Midbrain (tissue), 1 donor: ENCODE results near the gene HOMER2.

Source experiments
- DNase-seq: peaks from one replicate; lab custom pipeline; 2025; lab: John Stamatoyannopoulos, UW

HOMER2 gene

DNA sequence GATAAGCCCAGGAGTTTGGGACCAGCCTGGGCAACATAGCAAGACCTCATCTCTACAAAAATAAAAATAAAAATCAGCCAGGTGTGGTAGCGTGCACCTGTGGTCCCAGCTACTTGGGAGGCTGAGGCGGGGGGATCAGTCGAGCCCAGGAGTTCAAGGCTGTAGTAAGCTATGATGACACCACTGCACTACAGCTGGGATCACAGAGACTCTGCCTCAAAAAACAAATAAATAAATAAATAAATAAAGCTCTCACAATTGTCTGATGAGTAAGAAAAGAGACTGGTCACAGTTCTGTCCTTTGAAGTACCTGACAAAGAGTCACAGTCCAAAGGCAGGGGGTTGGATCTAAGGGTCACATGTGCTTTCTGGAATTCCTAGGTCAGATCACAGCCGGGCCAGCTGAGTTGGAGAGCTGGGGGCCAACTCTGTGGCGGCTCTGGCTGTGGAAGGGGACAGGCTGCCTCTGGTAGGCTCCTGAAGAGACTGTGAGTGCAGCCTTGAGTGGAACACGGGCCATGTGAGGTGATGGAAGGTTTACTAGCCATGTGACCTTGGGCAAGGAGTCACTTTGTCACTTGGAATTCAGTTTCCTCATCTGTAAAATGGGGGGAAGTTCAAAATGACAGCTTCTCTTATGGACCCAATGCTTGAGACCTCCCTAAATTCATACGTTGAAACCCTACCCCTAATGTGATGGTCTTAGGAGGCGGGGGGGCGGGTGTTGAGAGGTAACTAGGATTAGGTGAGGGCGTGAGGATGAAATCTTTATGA lies 95.9 kb downstream of the HOMER2 start:
- no peak for DNase-seq

DNA sequence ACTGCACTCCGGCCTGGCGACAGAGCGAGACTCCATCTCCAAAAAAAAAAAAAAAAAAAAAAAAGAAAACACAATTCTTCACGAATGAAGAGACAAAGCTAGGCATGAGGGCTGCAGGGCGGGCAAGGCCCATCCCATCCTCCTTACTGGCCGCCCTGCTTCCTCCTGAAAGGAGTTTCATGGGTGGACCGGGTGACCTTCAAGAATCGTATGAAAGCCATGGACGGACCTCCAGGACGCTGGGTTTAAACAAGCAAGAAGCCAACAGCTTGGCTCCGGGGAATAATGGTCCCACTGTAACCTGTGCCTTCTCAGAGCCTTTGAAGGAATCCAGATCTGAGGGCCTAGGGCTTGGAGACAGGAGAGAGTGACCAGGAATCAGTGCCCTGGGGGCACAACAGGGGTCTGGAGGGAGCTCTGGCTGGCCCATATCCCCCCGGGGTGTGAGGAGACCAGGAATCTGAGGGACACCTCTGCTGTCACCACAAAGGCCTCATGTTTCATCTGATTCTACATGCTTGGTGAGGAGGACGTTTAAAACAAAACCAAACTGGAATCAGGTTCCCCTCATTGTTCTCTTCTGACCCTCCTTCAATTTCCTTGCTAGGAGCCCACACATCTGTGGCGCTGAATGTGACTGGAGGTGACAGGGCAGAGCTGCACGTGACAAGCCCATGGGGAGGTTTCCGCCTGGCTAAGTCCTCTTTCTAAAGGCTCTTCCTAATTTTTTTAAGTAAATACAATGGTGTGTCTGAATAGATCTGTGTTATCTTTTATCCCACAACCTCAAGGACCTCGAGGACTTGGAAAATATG lies 97.0 kb downstream of the HOMER2 start:
- no peak for DNase-seq

DNA sequence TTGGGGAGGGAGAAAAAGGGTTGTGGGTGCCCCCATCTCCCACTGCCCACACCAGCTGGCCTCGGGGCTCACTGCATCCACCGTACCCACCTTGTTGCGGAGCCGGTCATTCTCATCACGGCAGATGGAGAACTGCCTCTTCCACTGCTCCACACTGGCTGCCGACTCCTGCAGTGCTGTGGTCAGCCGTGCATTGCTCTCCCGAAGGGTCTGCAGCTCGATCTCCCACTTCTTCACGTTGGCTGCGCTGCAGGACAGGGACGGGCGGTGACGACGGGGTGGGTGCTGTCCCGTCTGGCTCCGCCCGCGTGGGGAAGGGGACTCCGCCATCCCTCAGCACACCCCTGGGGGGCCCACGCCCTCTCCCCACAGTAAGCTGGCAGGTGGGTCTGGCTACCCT lies 98.0 kb downstream of the HOMER2 start:
- DNase-seq: no peak

DNA sequence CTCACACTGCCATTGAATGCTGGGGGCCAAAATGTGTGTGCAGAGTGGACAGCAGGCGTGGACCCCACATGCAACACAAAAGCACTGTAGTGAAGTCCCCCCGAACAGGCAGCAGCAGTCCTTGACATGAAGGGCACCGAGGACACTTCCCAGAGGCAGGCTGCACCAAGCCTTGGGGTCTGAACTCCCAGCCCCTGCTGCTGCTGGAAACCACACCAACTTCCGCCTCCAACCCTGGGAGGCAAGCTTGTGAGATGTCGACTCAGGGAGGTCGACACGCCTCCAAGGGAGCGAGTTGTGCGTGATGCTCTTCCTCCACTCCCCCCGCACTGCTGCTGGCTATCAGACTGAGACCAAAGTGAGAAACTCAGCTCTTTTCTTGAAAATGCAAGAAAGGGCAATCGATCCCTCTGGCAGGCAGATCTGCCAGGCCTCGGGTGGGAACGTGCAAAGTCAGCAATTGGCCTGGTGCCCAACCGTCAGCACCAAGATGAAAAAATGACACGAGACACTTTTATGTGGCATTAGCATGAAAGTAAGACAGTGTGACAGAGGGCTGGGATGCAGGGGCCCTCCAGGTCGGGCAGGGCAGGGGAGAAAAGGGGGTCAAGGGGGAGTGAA lies 99.5 kb downstream of the HOMER2 start:
- DNase-seq: no peak

DNA sequence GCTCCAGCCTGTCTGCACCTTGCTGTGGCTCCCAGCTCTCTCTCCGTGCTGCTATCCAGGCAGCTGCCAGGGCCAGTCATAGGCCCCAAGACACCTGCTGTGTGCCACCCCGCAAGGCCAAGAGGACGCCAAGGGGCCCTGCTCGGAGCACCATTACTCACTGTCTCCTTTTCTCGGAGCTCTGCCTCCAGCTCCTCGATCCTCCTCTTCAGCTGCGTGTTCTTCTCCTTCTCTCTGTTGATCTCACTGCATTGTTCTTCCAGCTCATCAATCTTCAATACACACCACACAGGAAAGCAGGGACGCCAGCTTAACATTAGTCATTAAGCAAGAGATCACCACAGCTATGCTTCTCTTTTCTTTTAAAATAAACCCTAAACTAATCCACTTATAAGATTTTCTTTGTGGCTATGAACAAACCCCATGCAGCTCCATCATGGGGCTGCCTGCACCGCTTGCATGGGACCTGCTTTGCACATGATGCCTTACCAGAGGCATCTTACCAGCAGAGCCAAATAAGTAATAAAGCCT lies 100.5 kb downstream of the HOMER2 start:
- no peak for DNase-seq

DNA sequence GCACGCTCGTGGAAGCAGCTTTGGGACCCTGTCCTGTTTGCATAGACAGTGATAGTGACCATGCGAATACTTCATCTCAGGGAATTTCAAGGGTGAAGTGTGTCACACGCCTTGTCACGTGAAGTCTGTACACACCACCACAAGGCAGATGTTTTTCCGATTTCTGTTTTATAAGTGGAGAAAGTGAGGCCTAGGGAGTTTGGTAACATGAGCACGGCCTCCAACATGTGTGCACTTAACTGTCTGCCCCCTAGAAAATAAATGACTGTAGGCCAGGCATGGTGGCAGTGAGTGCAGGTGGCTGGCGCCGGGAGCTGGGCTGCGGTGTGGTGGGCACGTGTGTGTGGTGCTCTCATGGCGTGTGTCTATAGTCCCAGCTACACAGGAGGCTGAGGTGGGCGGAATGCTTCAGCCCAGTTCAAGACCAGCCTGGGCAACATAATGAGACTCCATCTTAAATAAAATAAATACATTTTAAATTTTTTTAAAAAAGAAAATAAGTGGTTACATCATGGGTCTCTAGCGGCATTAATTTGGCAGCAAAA lies 101.1 kb downstream of the HOMER2 start:
- DNase-seq: no peak

DNA sequence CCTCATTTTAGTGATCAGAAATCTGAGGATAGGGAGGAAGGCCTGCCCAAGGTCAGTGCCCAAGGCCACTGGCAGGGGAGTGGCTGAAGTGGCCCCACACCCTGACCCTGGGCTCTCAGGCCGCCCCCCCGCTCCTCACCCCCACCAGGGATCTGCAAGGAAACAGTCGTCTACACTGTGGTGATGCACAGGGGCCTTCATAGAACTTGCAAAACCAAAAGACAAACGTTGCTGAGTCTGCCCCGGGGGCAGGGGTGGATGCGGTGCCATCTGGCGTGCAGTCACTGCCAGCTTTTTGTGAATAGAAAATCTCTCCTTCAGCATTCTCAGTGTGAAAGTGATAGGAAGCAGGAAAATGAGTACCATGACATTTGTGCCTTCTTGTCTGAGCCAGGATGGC lies 101.8 kb downstream of the HOMER2 start:
- no peak for DNase-seq

DNA sequence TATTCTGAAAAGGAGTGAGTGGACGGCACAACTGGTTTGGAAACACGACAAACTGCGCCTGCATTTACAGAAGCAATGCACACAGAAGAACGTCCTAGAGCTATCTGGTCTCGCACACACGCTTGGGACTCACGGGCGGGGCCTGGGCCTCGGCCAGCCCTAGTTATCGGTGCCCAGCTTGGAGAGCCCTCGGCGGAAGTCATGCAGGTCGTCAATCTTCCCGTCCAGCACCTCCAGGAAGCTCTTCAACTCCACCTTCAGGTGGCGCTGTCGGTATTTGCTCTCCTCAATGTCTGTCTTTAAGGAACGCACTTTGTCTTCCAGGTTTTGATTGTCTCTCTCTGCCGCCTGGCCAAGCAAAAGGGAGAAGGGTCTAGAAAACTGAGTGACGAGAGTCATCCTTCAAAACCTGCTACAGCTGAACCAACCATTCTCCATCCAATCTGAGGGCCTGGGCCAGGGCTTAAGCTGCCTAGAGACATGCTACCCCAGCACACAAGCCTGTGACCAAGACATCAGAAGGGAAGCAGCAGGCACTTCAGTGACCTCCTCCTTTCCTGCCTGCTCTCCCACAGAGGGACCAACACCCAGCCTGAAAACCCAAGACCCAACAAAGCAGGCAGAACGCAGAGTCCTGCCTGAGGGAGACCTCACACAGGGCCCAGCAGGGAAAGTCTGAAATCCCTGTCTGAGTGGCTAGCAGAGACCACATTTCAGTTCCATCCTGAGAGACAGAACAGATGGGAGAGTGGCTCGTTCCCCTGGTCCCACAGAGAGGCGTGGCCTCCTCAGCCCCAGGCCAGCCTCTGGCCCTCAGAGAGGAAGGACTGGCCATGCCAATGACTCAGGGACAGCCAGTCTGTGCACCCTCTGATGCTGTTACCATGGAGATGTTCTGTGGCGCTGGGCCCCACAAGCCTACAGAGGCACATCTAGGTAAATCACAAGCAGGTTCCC lies 102.7 kb downstream of the HOMER2 start:
- peak; percentile 59 for DNase-seq

DNA sequence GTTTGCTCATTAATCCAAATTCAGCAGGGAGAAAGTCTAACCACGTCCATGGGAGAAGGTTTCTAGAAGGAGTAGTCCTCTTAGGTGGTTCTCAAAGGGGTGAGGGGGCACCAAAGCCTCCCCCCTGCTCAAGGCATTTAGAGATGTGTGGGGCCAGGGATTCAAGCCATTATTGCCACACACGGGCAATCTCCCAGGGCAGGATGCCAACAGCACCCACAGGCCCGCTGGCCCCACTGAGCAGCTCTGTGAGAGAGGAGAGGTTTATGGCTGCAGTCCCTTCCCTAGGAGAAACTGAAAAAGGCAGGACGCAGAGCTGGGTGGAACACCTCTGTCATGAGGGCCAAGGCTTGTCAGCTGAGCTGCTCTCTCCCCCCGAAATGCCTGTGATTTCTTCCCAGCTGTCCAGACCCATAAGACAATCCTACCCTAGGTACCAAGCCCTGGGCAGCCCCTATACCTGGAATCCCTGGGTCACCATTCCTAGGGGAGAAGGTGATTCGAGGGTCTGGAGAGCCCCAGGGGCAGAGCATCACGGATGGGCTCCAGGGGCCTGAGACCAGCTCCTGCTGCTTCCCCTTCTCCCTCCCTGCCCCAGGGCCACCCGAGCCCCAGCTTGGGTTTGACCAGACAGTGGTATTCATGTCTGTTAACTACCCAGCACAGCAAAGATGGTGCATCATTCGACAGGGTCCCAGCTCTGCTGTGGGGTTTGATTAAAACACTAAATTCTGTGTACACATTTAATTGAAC lies 104.1 kb downstream of the HOMER2 start:
- DNase-seq: no peak

DNA sequence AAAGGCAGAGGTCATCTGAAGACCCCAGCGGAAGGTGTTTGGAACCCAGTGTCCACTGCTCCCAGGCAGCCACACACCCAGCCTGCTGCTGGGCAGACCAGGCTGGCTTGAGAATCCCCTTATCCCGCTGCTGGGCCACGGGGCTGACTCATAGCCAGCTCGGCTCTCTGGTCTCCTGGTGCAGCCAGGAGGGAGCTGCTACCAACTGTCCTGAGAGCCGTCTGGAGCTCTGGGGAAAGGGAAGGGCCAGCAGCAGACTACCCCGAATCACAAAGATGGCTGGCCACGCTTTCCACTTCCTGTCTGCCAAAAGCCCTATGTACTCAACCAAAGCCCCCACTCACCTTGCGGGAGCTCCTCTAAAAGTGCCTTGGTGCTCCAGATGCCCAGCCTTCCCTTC lies 104.8 kb downstream of the HOMER2 start:
- DNase-seq: no peak

DNA sequence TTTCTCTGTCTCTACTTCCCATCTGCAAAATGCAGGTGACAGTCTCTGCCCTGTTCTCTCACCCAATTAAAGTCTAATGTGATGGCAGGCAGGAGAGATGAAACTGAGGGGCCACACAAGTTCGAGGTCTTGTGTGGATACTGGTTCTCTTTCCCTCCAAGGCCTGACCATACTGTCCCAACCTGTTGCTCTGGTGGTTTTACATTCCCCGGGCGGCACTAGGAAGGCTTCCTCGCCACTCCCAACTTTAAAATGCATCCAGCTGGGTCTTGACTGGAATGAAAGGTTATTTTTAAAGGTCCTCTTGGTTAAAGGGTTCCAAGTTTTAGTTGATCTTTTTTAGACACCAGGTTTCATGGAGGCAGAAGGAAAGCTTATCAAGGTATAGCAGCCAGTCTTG lies 105.9 kb downstream of the HOMER2 start:
- no peak for DNase-seq

DNA sequence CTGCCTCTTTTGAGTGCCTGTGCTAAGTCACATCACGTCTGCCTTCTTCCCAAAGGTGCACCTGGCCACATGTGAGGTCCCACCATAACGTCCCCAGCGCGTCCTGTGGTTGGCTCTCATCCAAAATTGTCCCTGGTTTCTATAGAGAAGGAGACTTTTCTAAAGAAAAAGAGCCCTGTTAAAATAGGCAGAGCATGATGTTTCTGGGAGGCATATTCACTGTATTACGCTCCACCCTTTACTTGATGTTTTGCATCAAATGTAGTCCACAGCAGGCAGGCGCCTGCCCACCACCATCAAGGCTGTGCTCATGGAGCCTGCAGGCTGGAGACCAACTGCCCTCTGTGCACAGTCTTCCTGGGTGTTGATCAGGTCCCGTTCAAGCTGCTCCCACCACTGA lies 106.8 kb downstream of the HOMER2 start:
- no peak for DNase-seq

DNA sequence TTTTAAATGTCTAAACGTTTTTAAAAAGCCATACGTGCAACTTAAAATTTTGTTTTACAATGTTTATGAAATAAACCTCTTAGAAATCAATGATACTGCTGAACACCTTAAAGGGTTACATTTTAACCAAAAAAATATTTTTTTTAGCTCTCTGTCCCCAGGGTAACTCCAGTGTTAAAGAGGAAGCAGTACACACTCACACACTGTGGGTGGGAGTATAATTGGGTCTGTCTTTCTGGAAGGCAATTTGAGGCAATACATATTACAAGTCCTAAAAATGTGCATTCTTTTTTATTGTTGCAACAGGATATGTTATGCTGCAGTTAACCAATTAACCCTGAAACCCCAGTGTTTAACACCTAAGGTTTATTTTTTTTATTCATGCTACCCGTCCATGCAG lies 109.0 kb downstream of the HOMER2 start:
- DNase-seq: no peak

DNA sequence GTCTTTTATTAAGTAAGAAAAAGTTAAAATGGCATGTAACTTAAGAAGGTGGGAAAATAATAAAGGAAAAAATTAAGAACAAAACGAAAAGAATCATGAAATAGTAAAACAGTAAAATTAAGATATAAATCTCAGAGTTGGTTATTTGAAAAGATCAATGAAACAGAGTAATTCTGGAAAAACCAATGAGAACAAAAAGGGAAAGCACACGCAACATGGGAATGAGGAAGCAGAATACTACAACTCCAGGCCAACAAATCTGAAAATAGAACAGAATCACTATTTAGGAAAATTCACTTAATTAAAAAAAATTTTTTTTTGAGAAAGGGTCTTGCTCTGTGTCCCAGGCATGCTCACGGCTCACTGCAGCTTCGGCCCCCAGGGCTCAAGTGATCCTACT lies 112.4 kb downstream of the HOMER2 start:
- no peak for DNase-seq

DNA sequence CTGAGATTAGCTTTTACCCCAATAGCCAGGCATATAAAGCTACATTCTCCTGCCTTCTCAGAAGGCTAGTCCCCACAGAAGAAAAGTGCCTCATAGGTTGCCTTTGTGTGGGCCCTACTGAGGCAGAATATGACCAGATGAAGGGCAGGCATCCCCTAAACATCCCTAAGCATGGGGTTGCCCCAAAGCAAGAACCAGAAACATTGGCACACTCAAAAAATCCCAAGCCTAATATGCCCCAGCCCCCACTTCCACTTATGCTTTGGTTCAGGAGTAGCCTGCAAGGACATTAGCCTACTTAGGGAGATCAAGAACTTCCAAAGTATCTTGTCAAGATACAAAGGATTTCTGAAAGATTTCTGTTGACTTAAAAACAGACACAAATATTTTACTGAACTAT lies 113.4 kb downstream of the HOMER2 start:
- no peak for DNase-seq

DNA sequence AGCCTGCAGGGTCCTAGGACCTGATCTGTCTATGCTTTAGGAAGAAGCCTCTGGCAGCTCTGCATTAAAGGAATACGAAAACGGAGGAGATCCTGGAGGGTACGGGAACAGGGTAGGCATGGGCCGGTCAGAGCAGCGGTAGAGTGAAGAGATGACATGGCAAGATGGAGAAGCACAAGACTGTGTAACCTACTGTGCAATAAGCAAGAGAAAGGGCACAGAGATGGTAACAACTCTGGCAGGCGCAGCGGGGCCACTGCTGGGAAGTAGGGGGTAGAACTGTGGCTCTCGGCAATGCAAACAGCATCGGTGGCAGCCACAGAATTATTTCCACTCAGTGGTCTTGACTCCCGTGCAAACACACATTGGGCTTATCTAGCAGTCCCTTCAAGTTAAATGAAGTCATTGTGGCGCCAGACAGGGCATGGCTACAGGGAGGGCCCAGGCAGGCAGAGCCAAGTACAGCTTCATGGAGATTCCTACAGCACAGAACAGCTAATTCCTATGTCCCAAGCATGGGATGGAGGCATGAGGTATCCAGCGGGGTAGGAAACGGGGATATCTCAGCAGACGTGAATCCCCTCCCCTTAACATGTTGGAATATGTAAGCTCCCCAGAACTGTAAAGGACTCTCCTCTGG lies 114.3 kb downstream of the HOMER2 start:
- DNase-seq: no peak

DNA sequence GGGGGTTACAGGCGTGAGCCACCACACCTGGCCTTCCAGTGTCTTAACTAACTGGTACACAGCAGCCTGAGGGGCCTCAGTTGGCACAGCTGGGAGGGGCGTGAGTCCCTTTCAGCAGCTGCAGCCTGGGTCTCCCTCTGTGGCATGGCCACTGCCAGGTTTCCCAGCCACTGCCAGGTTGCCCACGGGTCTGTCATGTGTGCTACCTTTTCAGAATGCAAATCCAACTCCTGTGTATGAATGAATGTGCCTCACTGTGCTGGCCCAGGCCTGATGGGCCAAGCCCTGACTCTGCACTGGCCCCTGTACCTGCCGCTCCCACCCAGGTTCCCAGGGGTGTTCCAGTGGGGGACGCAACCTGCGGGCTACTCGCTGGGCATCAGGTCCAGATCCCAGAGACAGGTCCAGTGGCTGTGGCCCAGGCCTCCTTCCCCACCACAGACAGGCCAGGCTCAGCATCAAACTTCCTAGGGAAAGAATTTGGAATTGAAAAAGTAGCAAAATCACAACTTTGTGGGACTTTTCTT lies 117.1 kb downstream of the HOMER2 start:
- DNase-seq: no peak

DNA sequence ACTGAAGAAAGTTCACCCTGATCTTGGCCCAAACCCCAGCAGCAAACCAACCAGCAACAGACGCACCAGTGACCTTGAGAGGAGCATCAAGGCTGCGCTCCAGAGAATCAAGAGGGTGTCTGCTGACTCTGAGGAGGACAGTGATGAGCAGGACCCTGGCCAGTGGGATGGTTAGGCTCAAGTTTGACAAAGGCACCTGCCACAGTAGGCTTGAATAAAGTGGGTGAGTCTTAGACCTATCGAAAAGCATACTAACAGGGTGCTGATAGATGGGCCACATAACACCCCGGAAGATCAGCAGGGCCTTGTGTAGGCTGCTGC lies 119.2 kb downstream of the HOMER2 start:
- DNase-seq: no peak

DNA sequence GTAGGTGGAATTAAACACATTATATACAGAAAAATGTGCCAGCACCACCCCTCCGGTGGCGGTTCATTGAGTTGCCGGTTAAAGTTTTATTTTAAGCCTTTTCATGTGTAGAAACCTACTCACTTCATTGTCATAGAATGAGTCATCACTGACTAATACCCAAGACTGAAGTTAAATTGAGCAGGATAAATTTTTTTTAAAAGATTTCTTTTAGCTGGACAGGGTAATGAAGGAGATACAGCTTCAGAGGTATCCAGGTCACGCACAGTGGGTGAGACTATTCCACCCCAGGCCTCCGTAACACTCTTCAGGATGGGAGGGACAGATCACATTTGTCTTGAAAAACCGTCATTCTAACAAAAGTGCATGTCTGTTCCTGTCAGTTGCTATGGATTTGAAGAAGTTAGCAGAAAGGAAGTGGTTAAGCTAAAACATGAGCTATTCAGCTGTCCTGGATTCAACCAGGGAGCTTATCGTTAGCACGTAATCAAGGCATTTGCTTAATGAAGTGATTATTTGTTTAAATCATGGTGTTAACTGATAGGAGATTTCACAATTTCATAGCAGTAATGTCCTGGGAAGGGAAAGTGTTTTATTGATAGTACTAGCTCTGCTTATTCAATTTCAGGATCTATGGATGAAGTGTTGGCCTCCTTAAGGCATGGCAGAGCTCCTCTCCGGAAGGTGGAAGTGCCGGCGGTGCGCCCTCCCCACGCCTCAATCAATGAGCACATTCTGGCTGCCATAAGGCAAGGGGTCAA lies 119.7 kb downstream of the HOMER2 start:
- DNase-seq: no peak
